LoVo (cell line): ENCODE measurements around the gene LCTL.
"Not testable (repeated sequence)": the region's sequence is repeated elsewhere in the genome, so short reads cannot be mapped to it uniquely, and the experiment has no call there.

Experiments used
- DNase-seq: peaks from one replicate; pipeline ENCODE4 v3.0.0-alpha.2; 2016; ENCODE audit warnings: low spot score

The LCTL gene

DNA sequence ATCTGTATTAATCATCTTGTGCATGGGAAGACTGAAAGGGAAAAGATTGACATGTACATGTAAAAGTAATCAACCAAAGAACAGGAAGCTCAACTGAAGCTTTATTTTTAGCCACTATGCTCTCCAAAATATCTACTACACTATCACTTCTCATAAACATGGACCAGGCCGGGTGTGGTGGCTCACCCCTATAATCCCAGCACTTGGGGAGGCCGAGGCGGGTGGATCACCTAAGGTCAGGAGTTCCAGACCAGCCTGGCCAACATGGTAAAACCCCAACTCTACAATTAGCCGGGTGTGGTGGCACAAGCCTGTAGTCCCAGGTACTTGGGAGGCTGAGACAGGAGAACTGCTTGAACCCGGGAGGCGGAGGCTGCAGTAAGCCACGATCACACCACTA lies 65.5 kb downstream of the LCTL start:
- not testable (repeated sequence) for DNase-seq

DNA sequence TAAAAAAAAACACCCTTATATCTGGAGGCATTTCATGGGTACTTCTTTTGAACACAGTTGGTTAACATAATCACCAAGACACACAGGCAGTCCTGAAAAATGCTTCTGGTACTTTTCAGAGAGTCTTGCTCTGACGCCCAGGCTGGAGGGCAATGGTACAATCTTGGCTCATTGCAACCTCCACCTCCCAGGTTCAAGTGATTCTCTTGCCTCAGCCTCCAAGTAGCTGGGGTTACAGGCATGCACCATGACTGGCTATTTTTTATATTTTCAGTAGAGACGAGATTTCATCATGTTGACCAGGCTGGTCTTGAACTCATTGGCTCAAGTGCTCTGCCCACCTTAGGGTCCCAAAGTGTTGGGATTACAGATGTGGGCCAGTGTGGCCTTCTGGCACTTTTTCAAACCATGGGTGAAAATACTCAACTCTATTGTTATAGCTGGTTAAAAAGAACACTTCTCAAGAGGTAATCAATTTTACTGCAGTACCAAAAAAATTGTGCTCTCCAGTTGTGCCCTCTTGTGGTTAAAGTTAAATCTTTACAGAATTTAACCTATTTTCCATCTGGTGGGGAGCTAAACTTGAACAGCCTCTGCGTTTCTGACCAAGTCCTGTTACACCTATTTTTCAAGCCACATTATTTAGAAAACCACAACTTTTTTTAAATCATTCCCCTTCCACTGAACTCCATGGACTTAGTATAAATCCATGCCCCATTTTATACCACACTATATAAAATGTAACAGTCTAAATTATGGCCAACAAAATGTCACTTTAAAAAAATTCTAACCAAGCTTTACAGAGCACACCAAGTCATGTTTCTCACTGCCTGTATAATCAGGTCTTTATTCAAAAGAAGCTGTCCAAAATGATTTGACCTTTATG lies 67.1 kb downstream of the LCTL start:
- peak; percentile 47 for DNase-seq
